GM18505 (cell line): Measurements from ENCODE around the gene MPPED2.

Experiments used
- ATAC-seq: cut with Tn5 transposase; IDR thresholded peaks from one replicate; pipeline ENCODE4 v1.9.1; 2021; ENCODE audit not compliant: unreplicated experiment
- POLR2A ChIP-seq: IDR thresholded peaks from 4 replicates; pipeline ENCODE4 v1.6.1; 2011; ENCODE audit warnings: borderline replicate concordance; ENCODE audit not compliant: insufficient read depth, insufficient read length; ENCODE audit errors: extremely low read depth

MPPED2 gene

GRCh38 chr11:30533445-30533947 is 52.7 kb downstream of the MPPED2 start:
- TF ChIP-seq POLR2A, result no peak
- no peak for ATAC-seq

DNA sequence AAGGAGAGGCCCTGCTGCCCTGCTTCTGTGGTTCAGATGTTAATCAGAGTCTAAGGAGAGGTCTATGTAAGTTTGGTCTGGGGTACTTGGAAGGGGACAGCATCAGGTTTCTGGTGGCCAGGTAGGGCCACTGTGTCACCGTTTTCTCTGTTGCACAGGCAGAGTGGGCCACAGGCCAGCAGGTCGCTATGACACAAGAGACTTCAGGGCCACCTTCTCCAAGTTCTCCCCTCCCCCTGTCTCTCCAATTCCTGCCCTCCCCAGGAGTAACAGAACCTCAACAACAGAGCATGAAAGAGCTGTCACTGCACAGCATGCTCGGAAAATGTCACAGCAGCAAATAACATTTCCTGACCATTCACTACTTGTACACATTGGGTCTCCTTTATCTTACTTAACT is 58.6 kb downstream of the MPPED2 start:
- no peak for TF ChIP-seq POLR2A
- no peak for ATAC-seq

GRCh38 chr11:30526558-30526957 is 59.6 kb downstream of the MPPED2 start:
- ATAC-seq, result no peak
- TF ChIP-seq POLR2A, result no peak

GRCh38 chr11:30522536-30523243 is 63.5 kb downstream of the MPPED2 start:
- ATAC-seq, result no peak
- TF ChIP-seq POLR2A, result no peak

GRCh38 chr11:30521297-30522071 is 64.7 kb downstream of the MPPED2 start:
- TF ChIP-seq POLR2A, result no peak
- no peak for ATAC-seq

DNA sequence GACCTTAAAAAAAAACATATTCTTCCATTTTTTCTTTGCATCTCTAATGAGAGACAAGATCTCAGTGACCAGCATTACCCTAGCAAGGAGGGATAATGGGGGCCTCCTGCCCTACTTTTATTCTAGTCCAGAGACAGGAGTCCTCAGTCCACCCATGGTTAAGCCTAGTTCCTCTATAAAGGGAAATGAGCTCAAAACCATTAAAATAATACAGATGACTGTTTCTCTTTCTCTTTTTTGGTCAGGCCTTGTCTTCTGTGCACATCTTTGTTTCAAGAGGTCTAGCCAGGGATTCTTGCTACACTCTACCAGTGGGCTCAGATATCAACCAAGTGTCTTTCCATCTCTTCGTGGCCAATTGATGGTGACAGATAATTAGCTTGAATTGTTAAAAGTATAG is 73.1 kb downstream of the MPPED2 start:
- no peak for ATAC-seq
- no peak for TF ChIP-seq POLR2A

DNA sequence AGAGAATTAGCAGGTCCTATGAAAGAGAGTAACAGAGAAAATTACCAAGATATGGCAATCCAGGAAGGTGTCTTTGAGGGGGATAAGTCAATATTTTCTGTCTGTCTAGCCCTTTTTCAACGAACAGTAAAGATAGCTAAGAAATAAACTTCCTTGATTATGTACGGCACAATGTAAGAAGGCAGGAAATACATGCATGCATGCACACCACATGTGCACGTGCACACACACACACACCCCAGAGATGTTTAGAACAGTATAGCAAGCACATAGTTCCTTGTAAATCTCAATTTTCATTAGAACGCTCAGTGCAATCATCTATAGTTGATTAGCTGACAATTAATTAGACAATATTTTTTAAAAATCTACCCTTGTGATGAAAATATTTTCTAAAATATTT is 74.7 kb downstream of the MPPED2 start:
- peak; percentile 54 for ATAC-seq
- TF ChIP-seq POLR2A, result no peak

DNA sequence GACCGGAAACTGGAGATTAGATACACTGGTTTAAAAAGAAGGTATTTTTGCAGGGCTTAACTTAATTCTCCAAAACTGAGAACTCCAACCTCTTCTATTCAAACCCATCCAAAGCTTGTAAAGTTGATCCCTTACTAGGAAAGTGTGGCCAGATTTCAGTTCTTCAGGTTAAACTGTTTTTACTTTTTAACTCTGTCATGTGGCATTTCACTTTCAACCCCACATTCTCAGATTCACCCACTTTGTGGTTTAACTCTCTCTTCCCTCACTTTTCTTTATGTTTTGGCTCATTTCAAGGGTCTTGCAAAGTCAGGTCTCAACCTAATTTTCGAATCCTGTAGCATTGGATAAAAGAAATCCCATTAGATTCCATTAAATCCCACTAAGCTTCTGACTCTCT is 75.4 kb downstream of the MPPED2 start:
- no peak for TF ChIP-seq POLR2A
- no peak for ATAC-seq

DNA sequence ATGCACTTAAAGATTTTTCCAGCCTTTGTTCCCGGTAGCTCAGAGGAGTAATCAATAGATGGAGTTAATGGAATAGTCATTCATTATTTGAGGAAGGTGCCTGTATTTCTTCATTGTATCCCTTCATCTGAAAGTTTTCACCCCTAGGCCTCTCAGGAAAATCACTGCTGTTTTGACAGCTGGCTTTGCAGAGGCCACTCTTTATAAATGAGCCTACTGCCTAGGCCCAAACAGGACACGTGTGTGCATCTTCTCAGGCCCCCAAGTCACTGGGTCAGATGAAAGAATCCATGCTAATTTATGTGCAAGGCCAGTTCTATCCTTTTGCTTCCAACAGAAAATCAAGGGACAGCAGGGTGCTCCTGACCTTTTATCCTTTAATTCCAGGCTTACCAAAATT is 76.8 kb downstream of the MPPED2 start:
- no peak for ATAC-seq
- no peak for TF ChIP-seq POLR2A

GRCh38 chr11:30508594-30508993 is 77.6 kb downstream of the MPPED2 start:
- TF ChIP-seq POLR2A, result no peak
- no peak for ATAC-seq

GRCh38 chr11:30505603-30506002 is 80.5 kb downstream of the MPPED2 start:
- no peak for ATAC-seq
- no peak for TF ChIP-seq POLR2A

DNA sequence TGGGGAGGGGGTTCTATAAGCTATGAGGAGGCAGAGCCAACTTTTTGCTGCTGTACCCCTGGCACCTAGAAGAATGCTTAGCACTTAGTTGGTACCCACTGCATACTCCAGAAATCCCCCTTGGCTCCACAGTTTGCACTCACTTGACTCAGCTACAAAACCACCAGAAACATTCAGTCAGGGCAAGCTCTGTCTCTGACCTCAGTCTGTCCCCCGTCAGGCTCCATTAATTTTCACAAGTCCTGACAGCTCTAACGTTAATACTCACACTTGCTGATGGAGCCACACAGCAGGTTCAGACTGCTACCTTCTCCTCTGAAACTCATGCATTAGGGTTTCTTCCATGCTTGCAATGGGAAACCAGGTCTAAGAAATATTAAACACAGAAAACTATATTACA is 81.7 kb downstream of the MPPED2 start:
- no peak for TF ChIP-seq POLR2A
- ATAC-seq, result no peak

DNA sequence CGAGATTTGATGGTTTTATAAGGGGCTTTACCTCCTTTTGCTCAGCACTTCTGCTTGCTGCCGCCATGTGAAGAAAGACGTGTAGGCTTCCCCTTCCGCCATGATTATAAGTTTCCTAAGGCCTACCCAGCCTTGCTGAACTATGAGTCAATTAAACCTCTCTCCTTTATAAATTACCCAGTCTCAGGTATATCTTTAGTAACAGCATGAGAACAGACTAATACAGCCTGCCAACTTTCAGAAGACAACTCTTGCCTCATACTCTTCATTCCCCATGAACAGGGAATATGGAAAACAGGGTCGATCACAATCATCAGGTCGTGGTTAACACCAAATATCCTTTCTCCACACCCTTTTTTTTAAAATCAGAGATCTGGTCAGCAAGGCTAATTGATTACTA is 83.0 kb downstream of the MPPED2 start:
- no peak for ATAC-seq
- TF ChIP-seq POLR2A, result no peak

DNA sequence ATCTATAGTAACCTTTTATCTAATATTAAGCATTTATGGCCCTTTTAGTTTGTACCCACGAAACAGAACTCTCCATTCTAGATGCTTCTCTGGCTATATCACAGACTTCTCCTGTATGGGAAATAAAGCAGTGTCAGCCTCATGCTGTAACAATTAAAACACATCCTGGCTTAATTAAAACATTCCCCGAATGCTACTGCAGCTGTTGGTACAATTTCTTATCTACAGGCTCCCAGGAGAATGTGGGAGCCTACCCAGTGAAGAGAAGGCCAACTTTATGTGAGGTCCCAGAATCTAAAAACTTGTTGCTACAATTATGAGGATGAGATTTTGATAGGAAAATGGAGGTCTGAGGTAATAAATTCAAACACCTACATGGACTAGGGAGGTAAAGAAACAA is 83.8 kb downstream of the MPPED2 start:
- ATAC-seq, result no peak
- no peak for TF ChIP-seq POLR2A

DNA sequence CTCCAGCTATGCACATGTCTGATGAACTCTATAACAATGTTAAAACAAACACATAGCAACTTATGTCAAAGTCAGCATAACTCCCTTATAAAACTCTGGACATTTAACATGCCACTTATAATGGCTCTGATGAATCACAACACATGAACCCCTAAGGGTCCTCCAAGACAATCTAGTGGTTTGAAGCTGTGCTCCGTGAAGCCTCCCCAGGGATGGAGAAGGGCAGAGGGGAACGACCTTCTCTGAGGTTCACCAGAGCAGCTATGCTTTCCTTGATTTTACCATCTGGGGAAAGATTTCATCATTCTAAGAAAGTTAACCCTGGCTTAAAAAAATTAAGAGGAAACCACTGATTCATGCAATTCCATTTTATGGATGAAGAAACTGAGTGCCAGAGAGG is 84.4 kb downstream of the MPPED2 start:
- TF ChIP-seq POLR2A, result no peak
- ATAC-seq, result no peak

DNA sequence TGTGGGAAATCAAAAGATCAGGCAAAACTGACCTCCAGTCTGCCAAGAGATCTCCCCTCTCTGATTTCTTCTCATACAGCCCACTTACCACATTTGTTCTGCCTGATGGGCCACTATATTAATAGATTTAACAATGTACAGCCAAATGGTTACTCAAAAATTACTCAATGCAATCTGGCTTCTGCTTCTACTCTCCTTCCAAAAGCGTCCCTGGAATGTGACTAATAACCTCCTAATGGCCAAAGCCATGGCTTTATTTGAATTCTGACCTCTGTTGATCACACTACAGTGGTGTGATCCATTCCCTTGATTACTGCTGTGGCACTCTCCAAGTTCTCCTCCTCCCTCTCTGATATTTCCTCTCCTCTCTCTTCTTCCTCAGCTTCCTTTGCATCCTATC is 86.2 kb downstream of the MPPED2 start:
- ATAC-seq, result no peak
- no peak for TF ChIP-seq POLR2A
